ENCODE data around the gene MACROD2. TPM values are rescaled to one million over a fixed set of nuclear protein-coding genes. Genes with fewer than 3 reads are reported as not detected.
A peak's percentile ranks its signal among the peaks of the same experiment; 100 is the strongest.
"Not testable (repeated sequence)": the region's sequence is repeated elsewhere in the genome, so short reads cannot be mapped to it uniquely, and the experiment has no call there.

The MACROD2 gene
- total RNA-seq, 1 donor from 2014 or later: 0.23 TPM

DNA sequence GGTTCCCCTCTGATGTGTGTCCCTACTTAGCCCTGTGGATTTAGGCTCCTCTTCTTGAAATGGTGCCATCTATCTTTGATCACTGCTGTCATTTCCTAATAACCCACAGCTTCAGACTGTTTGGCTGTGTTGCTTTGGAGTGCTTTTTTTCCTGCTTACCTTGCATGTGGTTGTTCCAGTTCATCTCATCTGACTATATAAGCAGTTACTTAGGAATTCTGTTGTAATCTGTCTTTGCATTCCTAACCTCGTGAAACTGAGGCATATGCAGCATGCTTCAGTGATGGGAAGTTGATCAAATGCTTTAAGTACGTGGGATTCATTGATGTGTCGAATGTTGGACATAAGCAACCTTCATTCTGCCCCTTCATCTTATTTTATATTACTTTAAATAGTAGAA, 457.9 kb downstream of the MACROD2 start:
- TF ChIP-seq, protein P1, sequence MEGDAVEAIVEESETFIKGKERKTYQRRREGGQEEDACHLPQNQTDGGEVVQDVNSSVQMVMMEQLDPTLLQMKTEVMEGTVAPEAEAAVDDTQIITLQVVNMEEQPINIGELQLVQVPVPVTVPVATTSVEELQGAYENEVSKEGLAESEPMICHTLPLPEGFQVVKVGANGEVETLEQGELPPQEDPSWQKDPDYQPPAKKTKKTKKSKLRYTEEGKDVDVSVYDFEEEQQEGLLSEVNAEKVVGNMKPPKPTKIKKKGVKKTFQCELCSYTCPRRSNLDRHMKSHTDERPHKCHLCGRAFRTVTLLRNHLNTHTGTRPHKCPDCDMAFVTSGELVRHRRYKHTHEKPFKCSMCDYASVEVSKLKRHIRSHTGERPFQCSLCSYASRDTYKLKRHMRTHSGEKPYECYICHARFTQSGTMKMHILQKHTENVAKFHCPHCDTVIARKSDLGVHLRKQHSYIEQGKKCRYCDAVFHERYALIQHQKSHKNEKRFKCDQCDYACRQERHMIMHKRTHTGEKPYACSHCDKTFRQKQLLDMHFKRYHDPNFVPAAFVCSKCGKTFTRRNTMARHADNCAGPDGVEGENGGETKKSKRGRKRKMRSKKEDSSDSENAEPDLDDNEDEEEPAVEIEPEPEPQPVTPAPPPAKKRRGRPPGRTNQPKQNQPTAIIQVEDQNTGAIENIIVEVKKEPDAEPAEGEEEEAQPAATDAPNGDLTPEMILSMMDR (conservative IDR thresholded peaks at IDR 0.05; ENCODE audit: low read depth, low read length): no peak
- no peak overlapping the region for H3K4me3 ChIP-seq (ENCODE audit: low read depth, low read length)
- peak; percentile 81 for DNase-seq (ENCODE audit: low read depth)

DNA sequence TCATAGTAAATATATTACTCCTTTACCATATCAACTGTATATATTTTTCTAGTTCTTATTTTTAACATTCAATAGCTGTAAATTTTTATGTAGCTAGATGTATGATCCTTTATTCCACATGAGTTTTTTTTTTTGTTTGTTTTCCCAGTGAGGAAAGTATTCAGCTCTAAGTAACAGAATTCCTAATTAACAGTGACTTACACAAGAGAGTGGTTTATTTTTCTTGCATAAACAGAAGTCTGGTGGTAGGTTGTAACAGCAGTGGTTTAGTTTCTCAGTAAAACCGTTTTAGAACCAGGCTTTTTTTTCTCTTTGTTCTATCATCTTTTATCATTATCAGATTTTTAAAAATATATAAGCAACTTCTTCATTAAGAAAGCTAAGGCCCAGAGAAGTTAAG, 459.0 kb downstream of the MACROD2 start:
- TF ChIP-seq, protein P1 (conservative IDR thresholded peaks at IDR 0.05; ENCODE audit: low read depth, low read length): no peak
- no peak for DNase-seq (ENCODE audit: low read depth)
- no peak overlapping the region for H3K4me3 ChIP-seq (ENCODE audit: low read depth, low read length)

DNA sequence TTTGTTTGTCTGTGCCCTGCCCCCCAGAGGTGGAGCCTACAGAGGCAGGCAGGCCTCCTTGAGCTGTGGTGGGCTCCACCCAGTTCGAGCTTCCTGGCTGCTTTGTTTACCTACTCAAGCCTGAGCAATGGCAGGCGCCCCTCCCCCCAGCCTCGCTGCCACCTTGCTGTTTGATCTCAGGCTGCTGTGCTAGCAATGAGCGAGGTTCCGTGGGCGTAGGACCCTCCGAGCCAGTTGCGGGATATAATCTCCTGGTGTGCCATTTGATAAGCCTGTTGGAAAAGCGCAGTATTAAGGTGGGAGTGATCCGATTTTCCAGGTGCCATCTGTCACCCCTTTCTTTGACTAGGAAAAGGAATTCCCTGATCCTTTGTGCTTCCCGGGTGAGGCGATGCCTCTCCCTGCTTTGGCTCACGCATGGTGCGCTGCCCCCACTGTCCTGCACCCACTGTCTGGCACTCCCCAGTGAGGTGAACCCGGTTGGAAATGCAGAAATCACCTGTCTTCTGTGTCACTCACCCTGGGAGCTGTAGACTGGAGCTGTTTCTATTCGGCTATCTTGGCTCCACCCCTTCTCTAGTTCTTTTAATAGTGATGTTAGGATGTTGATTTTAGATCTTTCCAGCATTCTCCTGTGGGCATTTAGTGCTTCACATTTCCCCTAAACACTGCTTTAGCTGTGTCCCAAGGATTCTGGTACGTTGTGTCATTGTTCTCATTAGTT, 471.9 kb downstream of the MACROD2 start:
- H3K4me3 ChIP-seq (ENCODE audit: low read depth, low read length); DNase-seq (ENCODE audit: low read depth): not testable (repeated sequence)

DNA sequence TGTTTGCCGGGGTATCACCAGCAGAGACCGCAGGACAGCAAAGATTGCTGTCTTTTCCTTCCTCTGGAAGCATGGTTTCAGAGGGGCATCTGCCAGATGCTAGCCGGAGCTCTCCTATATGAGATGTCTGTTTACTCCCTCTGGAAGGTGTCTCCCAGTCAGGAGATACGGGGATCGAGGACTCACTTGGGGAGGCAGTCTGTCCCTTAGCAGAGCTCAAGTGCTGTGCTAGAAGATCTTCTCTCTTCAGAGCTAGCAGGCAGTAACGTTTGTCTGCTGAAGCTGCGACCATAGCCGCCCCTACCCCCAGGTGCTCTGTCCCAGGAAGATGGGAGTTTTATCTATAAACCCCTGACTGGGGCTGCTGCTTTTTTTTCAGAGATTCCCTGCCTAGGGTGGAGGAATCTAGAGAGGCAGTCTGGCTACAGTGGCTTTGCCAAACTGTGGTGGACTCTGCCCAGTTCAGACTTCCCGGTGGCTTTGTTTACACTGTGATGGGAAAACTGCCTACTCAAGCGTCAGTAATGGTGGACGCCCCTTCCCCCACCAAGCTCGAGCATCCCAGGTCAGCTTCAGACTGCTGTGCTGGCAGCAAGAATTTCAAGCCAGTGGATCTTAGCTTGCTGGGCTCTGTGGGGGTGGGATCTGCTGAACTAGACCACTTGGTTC, 475.0 kb downstream of the MACROD2 start:
- DNase-seq (ENCODE audit: low read depth): no peak
- TF ChIP-seq, protein P1 (conservative IDR thresholded peaks at IDR 0.05; ENCODE audit: low read depth, low read length): no peak
- H3K4me3 ChIP-seq (ENCODE audit: low read depth, low read length): no peak overlapping the region

DNA sequence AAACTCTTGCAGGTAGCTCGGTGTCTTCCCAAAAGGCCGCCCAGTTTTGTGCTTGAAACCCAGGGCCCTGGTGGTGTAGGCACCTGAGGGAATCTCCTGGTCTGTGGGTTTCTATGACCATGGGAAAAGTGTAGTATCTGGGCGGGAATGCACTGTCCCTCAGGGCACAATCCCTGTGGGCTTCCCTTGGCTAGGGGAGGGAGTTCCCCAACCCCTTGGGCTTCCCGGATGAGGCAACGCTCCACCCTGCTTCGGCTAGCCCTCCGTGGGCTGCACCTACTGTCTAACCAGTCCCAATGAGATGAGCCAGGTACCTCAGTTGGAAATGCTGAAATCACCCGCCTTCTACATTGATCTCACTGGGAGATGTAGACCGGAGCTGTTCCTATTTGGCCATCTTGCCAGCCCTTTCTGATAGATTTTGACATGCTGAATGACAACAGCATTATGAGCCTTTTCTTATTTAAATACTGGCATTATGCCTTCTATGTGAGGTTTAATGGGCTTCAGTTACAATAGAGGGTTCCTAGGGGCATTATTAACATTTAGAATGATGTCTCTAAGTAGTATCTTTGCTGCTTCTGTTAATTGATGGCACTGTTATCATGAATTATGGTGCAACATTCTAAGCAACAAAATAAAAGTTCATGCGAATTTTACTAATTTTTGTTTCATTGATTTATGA, 475.8 kb downstream of the MACROD2 start:
- DNase-seq (ENCODE audit: low read depth): no peak

DNA sequence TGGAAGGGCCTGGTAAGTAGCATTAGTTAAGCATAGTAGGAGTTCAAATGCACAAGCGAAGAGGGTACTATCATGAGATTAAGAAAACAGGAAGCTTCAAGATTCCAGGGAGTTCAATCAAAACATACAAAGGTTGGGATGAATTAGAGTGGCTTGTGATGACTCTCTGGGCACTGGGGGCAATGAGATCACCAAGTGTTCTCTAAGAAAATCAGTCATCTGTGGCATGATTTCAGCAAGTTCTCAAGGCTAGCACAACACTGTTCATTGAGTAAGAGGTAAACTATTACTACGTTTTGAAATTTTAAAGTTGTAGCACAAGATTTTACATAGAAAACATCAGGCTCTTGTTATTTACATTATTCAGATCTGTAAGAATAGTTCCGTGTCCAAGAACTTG, 481.8 kb downstream of the MACROD2 start:
- DNase-seq (ENCODE audit: low read depth): peak; percentile 94
- H3K4me3 ChIP-seq (ENCODE audit: low read depth, low read length): no peak overlapping the region
- TF ChIP-seq, protein P1 (conservative IDR thresholded peaks at IDR 0.05; ENCODE audit: low read depth, low read length): no peak

More for the DNA sequence above, 475.8 kb downstream of the MACROD2 start:
- no peak overlapping the region for H3K4me3 ChIP-seq (ENCODE audit: low read depth, low read length)
- TF ChIP-seq, protein P1 (conservative IDR thresholded peaks at IDR 0.05; ENCODE audit: low read depth, low read length): no peak

DNA sequence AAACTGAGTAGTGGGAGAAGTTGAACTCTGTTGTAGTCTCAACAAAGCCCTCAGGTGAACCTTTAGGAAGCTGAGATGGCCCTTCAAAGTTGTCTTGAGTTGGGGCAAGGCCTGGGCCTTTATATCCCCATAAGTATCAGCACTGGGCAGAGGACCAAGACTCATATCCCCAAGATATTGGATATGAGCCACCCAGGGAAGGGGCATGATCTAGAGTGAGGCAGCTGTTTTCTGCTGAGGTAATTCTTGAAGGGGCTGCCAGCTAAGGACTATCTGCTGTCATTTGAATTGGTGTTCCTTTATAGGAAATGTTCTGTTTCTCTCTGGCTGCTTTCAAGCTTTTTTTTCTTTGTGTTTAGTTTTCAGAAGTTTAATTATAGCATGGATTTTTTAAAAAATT, 482.8 kb downstream of the MACROD2 start:
- H3K4me3 ChIP-seq (ENCODE audit: low read depth, low read length): no peak overlapping the region
- DNase-seq (ENCODE audit: low read depth): no peak
- TF ChIP-seq, protein P1 (conservative IDR thresholded peaks at IDR 0.05; ENCODE audit: low read depth, low read length): no peak

All from epithelial cell of proximal tubule (primary cell).